ENCODE measurements around the gene TRMT112.

Gene TRMT112

DNA sequence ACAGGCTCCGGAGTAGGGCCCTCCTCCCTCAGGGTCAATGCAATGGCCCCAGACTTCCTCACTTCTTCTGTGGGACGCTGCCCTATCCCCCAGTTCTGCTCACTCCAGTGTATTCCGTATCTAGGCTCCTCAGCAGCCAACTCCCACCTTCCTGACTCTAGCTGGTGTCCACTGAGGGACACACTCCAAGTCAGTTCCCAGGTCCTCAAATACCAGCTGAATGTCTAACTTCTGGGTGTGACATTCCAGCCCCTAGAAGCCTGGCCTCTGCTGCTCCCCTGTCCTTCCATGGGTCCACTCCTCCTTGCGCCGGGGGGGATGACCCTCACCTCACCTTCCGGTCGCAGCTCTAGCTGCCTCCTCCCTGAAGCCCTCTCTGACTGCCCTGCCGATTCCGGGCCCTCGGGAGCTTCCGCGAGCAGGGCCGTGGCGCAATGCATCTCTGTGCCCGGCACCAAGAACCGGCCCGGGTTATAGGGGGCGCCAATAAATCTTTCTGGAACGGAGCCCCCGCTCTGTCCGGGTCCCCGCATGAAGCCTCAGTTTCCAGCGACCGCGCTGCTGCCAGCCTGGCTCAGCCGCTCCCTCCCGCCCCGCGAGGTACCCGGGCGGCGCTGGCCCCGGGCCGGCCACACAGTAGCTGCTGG is 48.3 kb downstream of the TRMT112 start:
- Histone ChIP-seq H3K4me2 (ENCODE audit: low read depth, low read length) (peak overlapping the region; percentile 83), H3K9ac (ENCODE audit: low read length) (peak overlapping the region; percentile 84), H3K9me2 (replicated peaks; ENCODE audit: insufficient read depth, low read length) (no peaks in the 10 kb centered on the region), H3K27me3 (replicated peaks; ENCODE audit: insufficient read depth, low read length) (no peaks in the 10 kb centered on the region), H4K20me1 (ENCODE audit: insufficient read depth, low read length) (no peaks in the 10 kb centered on the region), H3F3A (ENCODE audit: insufficient read depth, low read length) (peaks cover 26% of the 10 kb centered on the region), H3K79me2 (ENCODE audit: low read length) (peaks cover 11% of the 10 kb centered on the region; the same call in 1 of the 2 replicates), H3K9me3 (replicated peaks; ENCODE audit: insufficient read depth, low read length) (no peaks in the 10 kb centered on the region), H2AFZ (ENCODE audit: low read length) (peak overlapping the region; percentile 73), H3K4me1 (ENCODE audit: low read length) (0 out of 2 replicates have a peak, but pooled peaks cover 5% of the 10 kb centered on the region), H3K36me3 (replicated peaks; ENCODE audit: insufficient read depth, low read length) (no peaks in the 10 kb centered on the region), H3K27ac (ENCODE audit: low read length) (peak overlapping the region; percentile 83), H3K4me3 (ENCODE audit: low read length) (peak overlapping the region; percentile 80)
- DNase-seq = peak; percentile 54
- no peak for TF ChIP-seq EZH2 (optimal IDR thresholded peaks at IDR 0.05; ENCODE audit: low read depth, low read length)
- no peak for TF ChIP-seq EZH2phosphoT487 (IDR thresholded peaks at IDR 0.05; ENCODE audit: low read length)
- TF ChIP-seq, protein P1, sequence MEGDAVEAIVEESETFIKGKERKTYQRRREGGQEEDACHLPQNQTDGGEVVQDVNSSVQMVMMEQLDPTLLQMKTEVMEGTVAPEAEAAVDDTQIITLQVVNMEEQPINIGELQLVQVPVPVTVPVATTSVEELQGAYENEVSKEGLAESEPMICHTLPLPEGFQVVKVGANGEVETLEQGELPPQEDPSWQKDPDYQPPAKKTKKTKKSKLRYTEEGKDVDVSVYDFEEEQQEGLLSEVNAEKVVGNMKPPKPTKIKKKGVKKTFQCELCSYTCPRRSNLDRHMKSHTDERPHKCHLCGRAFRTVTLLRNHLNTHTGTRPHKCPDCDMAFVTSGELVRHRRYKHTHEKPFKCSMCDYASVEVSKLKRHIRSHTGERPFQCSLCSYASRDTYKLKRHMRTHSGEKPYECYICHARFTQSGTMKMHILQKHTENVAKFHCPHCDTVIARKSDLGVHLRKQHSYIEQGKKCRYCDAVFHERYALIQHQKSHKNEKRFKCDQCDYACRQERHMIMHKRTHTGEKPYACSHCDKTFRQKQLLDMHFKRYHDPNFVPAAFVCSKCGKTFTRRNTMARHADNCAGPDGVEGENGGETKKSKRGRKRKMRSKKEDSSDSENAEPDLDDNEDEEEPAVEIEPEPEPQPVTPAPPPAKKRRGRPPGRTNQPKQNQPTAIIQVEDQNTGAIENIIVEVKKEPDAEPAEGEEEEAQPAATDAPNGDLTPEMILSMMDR (IDR thresholded peaks at IDR 0.05; ENCODE audit: low read length) = no peak

DNA sequence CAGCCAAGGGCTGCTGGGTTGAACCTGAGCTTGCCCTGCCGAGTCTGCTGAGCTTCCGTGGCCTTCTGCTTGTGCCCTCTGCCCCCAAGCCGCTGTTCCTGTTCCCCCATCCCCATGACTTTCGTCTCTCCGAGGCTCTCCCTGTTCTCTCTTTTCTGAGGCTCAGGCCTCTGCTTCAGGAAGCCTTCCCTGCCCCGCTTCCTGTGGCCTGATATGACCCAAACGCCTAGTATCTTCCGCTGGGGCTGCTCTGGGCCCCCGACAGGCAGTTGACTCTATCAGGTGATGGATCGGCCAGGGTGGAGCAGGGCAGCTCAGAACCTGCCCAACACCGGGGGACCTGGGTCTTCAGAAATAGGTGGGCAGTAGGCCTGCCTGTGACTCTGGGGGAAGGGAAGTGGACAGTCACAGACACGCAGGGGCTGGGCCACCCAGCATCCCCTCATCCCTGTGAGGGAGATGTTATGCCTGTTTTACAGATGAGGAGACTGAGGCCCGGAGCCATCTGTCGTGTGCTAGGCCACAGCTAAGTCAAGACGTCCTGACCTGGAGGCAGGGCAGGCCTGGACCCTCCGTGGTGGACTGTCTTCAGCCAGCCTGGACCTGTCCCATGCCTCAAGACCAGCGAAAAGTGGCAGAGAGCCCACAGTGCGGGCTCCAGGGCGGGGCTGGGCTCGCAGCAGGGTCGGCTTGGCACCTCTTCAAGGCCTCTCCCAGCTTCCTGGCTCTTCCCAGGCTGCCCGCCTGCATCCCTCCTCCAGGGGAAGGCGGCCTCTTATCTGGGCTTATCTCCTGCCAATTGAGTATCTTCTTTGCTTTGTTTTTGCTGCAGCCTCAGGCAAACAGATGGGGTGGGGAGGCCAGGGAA is 49.1 kb downstream of the TRMT112 start:
- peaks cover 26% of the 10 kb centered on the region for H3F3A ChIP-seq (ENCODE audit: insufficient read depth, low read length)
- TF ChIP-seq EZH2phosphoT487 (IDR thresholded peaks at IDR 0.05; ENCODE audit: low read length) = no peak
- no peak for TF ChIP-seq EZH2 (optimal IDR thresholded peaks at IDR 0.05; ENCODE audit: low read depth, low read length)
- TF ChIP-seq, protein P1 (IDR thresholded peaks at IDR 0.05; ENCODE audit: low read length) = no peak
- DNase-seq = no peak
- H3K4me3 ChIP-seq (ENCODE audit: low read length) = peak overlapping the region; percentile 80
- no peaks in the 10 kb centered on the region for H3K27me3 ChIP-seq (replicated peaks; ENCODE audit: insufficient read depth, low read length)
- peaks cover 11% of the 10 kb centered on the region; the same call in 1 of the 2 replicates for H3K79me2 ChIP-seq (ENCODE audit: low read length)
- peak overlapping the region; percentile 73; the same call in 1 of the 2 replicates for H2AFZ ChIP-seq (ENCODE audit: low read length)
- H3K9ac ChIP-seq (ENCODE audit: low read length) = peak overlapping the region; percentile 84; the same call in 1 of the 2 replicates
- H3K36me3 ChIP-seq (replicated peaks; ENCODE audit: insufficient read depth, low read length) = no peaks in the 10 kb centered on the region
- H3K27ac ChIP-seq (ENCODE audit: low read length) = peak overlapping the region; percentile 83; the same call in 1 of the 2 replicates
- no peaks in the 10 kb centered on the region for H4K20me1 ChIP-seq (ENCODE audit: insufficient read depth, low read length)
- 0 out of 2 replicates have a peak, but pooled peaks cover 5% of the 10 kb centered on the region for H3K4me1 ChIP-seq (ENCODE audit: low read length)
- no peaks in the 10 kb centered on the region for H3K9me2 ChIP-seq (replicated peaks; ENCODE audit: insufficient read depth, low read length)
- H3K4me2 ChIP-seq (ENCODE audit: low read depth, low read length) = peak overlapping the region; percentile 83
- H3K9me3 ChIP-seq (replicated peaks; ENCODE audit: insufficient read depth, low read length) = no peaks in the 10 kb centered on the region

DNA sequence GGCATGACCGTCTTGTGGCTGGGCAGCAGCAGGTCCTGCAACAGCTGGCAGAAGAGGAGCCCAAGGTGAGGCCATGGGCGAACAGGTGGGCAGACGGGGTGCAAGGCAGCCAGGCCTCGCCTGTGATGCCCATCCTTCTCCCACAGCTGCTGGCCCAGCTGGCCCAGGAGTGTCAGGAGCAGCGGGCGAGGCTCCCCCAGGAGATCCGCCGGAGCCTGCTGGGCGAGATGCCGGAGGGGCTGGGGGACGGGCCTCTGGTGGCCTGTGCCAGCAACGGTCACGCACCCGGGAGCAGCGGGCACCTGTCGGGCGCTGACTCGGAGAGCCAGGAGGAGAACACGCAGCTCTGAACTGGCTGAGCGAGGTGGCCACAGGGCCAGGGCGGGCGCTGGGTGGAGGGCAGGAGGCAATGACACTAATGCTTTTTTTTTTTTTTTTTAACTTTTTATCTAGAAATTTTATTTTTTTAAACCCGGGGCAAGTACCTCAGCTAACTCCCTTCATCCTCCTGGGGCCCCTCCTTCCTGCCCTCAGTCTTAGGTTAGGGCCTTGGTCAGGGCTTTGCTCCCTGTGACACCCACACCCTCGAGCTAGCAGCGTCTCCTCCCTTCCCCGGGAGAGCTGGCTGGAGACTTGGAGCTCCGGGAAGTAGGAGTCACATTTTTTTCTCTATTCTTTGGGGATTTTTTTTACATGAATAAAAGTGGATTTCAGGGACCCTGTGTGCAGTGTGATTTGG is 50.0 kb downstream of the TRMT112 start:
- Histone ChIP-seq H4K20me1 (ENCODE audit: insufficient read depth, low read length) (no peaks in the 10 kb centered on the region), H3K27ac (ENCODE audit: low read length) (no peak overlapping the region), H2AFZ (ENCODE audit: low read length) (no peak overlapping the region), H3K9ac (ENCODE audit: low read length) (no peak overlapping the region), H3K9me2 (replicated peaks; ENCODE audit: insufficient read depth, low read length) (no peaks in the 10 kb centered on the region), H3K27me3 (replicated peaks; ENCODE audit: insufficient read depth, low read length) (no peaks in the 10 kb centered on the region), H3K36me3 (replicated peaks; ENCODE audit: insufficient read depth, low read length) (no peaks in the 10 kb centered on the region), H3K4me2 (ENCODE audit: low read depth, low read length) (no peak overlapping the region), H3F3A (ENCODE audit: insufficient read depth, low read length) (peaks cover 23% of the 10 kb centered on the region), H3K4me3 (ENCODE audit: low read length) (no peak overlapping the region), H3K79me2 (ENCODE audit: low read length) (peaks cover 7% of the 10 kb centered on the region; the same call in 1 of the 2 replicates), H3K4me1 (ENCODE audit: low read length) (0 out of 2 replicates have a peak, but pooled peaks cover 5% of the 10 kb centered on the region), H3K9me3 (replicated peaks; ENCODE audit: insufficient read depth, low read length) (no peaks in the 10 kb centered on the region)
- TF ChIP-seq, protein P1 (IDR thresholded peaks at IDR 0.05; ENCODE audit: low read length) = no peak
- TF ChIP-seq EZH2phosphoT487 (IDR thresholded peaks at IDR 0.05; ENCODE audit: low read length) (no peak), EZH2 (optimal IDR thresholded peaks at IDR 0.05; ENCODE audit: low read depth, low read length) (no peak)
- no peak for DNase-seq
